Astrocyte of the cerebellum (primary cell): ENCODE results near the gene APBA3.
"Not testable (repeated sequence)": the region's sequence is repeated elsewhere in the genome, so short reads cannot be mapped to it uniquely, and the experiment has no call there.

Experiments
- DNase-seq: peaks from one replicate; pipeline ENCODE4 v3.0.0-alpha.2; 2011; ENCODE audit warnings: low read depth
- H3K4me3 ChIP-seq: 2 replicates; pipeline ENCODE4 v1.5.1; 2011; ENCODE audit warnings: mild to moderate bottlenecking, low read depth, low read length, moderate library complexity
- CTCF ChIP-seq: IDR thresholded peaks from 2 replicates; pipeline ENCODE4 v1.5.1; 2012; ENCODE audit warnings: low read length, low read depth, moderate library complexity, mild to moderate bottlenecking; ENCODE audit errors: missing control alignments
- in situ Hi-C: cut with HindIII; loops from 2 replicates; pipeline ENCODE4 v1.10.0; 2017; ENCODE audit warnings: low sequenced_read_pairs

APBA3 gene

GRCh38 chr19:3766520-3766919, 5.0 kb upstream of the APBA3 start:
- H3K4me3 ChIP-seq = no peak overlapping the region
- no peak for TF ChIP-seq CTCF
- in situ Hi-C loops = no loop called here
- no peak for DNase-seq

GRCh38 chr19:3765757-3766156, 4.3 kb upstream of the APBA3 start:
- H3K4me3 ChIP-seq, DNase-seq, in situ Hi-C loops: not testable (repeated sequence)

- no peak overlapping the region for H3K4me3 ChIP-seq
- DNase-seq = no peak
- no peak for TF ChIP-seq CTCF
- in situ Hi-C loops = no loop called here
Measured at GRCh38 chr19:3765121-3765520, 3.6 kb upstream of the APBA3 start.

GRCh38 chr19:3762501-3763459, 1.3 kb upstream of the APBA3 start, which contains the start of gene MRPL54:
Gene MRPL54 (plus strand): TSS chr19:3762682. CDS start chr19:3762701, 19 bp downstream.
- H3K4me3 ChIP-seq = peak within 1 kb of the TSS; percentile 83
- DNase-seq = peak; percentile 97
- in situ Hi-C loops = no loop called here
- TF ChIP-seq CTCF = no peak

GRCh38 chr19:3762130-3762473, 610 bp upstream of the APBA3 start:
- in situ Hi-C loops = no loop called here
- no peak overlapping the region for H3K4me3 ChIP-seq

GRCh38 chr19:3760871-3761361, 576 bp downstream of the APBA3 start:
- in situ Hi-C loops = no loop called here
- no peak for DNase-seq
- H3K4me3 ChIP-seq = peak overlapping the region; percentile 74
- TF ChIP-seq CTCF = no peak

More at GRCh38 chr19:3762130-3762473, 610 bp upstream of the APBA3 start:
- no peak for TF ChIP-seq CTCF
- no peak for DNase-seq
